ENCODE measurements around the gene COL8A1. TPM values are rescaled to one million over a fixed set of nuclear protein-coding genes. Genes with fewer than 3 reads are reported as not detected.

Gene COL8A1
- total RNA-seq, 2 donors from 2014 or later = 0.42 to 1.9 TPM

- intact Hi-C loops (cut with DNase I) = loop anchor here (10.0 kb wide), 1 partner anchor 177 kb away; no protein-coding TSS in a partner anchor
Observed at GRCh38 chr3:99681512-99681911, 43.1 kb downstream of the COL8A1 start.

GRCh38 chr3:99681976-99682375 is 43.6 kb downstream of the COL8A1 start:
- no peak for DNase-seq
- Histone ChIP-seq H3K4me1 (no peaks in the 10 kb centered on the region), H3K36me3 (no peaks in the 10 kb centered on the region), H3K4me3 (no peak overlapping the region), H3K9me3 (no peaks in the 10 kb centered on the region), H3K27ac (no peak overlapping the region), H3K9ac (ENCODE audit: low read depth in 2 of 2, low read length in 2 of 2) (no peak overlapping the region), H3K27me3 (no peaks in the 10 kb centered on the region)
- TF ChIP-seq CTCF (IDR thresholded peaks at IDR 0.05) = no peak
- intact Hi-C loops (cut with DNase I) = loop anchor here (10.0 kb wide), 1 partner anchor 177 kb away; no protein-coding TSS in a partner anchor

More at GRCh38 chr3:99681512-99681911, 43.1 kb downstream of the COL8A1 start:
- Histone ChIP-seq H3K9me3 (no peaks in the 10 kb centered on the region), H3K36me3 (no peaks in the 10 kb centered on the region), H3K4me1 (no peaks in the 10 kb centered on the region), H3K27ac (no peak overlapping the region), H3K27me3 (no peaks in the 10 kb centered on the region), H3K4me3 (no peak overlapping the region), H3K9ac (ENCODE audit: low read depth in 2 of 2, low read length in 2 of 2) (no peak overlapping the region)
- DNase-seq = no peak
- no peak for TF ChIP-seq CTCF (IDR thresholded peaks at IDR 0.05)

DNA sequence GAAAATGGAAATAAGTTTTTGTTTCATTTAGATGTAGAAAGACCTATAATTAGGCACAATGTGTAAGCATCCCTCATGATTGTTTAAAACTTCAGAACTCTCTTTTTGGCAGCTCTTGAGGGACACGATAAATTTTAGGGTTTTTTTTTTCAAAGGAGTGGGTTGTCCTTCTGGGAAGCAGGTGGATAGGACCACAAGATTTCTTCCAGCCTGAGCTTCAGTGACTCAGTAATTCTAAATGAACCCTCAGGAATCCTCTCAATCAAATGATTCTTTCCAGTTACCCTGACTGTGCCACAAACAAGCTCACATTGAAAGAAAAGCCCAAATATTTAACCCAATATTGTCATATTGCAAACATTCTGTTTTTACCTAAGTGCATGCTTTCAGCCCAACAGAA is 45.1 kb downstream of the COL8A1 start:
- no peaks in the 10 kb centered on the region for H3K36me3 ChIP-seq
- H3K9me3 ChIP-seq = no peaks in the 10 kb centered on the region
- no peaks in the 10 kb centered on the region for H3K4me1 ChIP-seq
- no peak overlapping the region for H3K27ac ChIP-seq
- TF ChIP-seq CTCF (IDR thresholded peaks at IDR 0.05) = no peak
- DNase-seq = no peak
- H3K9ac ChIP-seq (ENCODE audit: low read depth in 2 of 2, low read length in 2 of 2) = no peak overlapping the region
- no peaks in the 10 kb centered on the region for H3K27me3 ChIP-seq
- intact Hi-C loops (cut with DNase I) = loop anchor here (10.0 kb wide), 1 partner anchor 179 kb away; no protein-coding TSS in a partner anchor
- no peak overlapping the region for H3K4me3 ChIP-seq

GRCh38 chr3:99683876-99684275 is 45.5 kb downstream of the COL8A1 start:
- H3K27me3 ChIP-seq = no peaks in the 10 kb centered on the region
- H3K9ac ChIP-seq (ENCODE audit: low read depth in 2 of 2, low read length in 2 of 2) = no peak overlapping the region
- no peak overlapping the region for H3K4me3 ChIP-seq
- no peak for DNase-seq
- H3K27ac ChIP-seq = no peak overlapping the region
- no peaks in the 10 kb centered on the region for H3K36me3 ChIP-seq
- no peaks in the 10 kb centered on the region for H3K9me3 ChIP-seq
- H3K4me1 ChIP-seq = no peaks in the 10 kb centered on the region
- intact Hi-C loops (cut with DNase I) = loop anchor here (10.0 kb wide), 1 partner anchor 179 kb away; no protein-coding TSS in a partner anchor
- TF ChIP-seq CTCF (IDR thresholded peaks at IDR 0.05) = no peak

GRCh38 chr3:99684644-99685043 is 46.2 kb downstream of the COL8A1 start:
- Histone ChIP-seq H3K4me3 (no peak overlapping the region), H3K27ac (no peak overlapping the region), H3K36me3 (no peaks in the 10 kb centered on the region), H3K27me3 (no peaks in the 10 kb centered on the region), H3K4me1 (no peaks in the 10 kb centered on the region), H3K9me3 (no peaks in the 10 kb centered on the region), H3K9ac (ENCODE audit: low read depth in 2 of 2, low read length in 2 of 2) (no peak overlapping the region)
- TF ChIP-seq CTCF (IDR thresholded peaks at IDR 0.05) = no peak
- no peak for DNase-seq
- intact Hi-C loops (cut with DNase I) = loop anchor here (5.0 to 10.0 kb wide), 2 partner anchors 42 to 180 kb away; no protein-coding TSS in a partner anchor
